ENCODE results near the gene PHAF1. TPM values are rescaled to one million over a fixed set of nuclear protein-coding genes. Genes with fewer than 3 reads are reported as not detected.

The PHAF1 gene
- total and polyA plus RNA-seq, 9 of the 15 experiments (the other 6 are each of a cell fraction or from before 2014, with no cell fraction given) = 5.1 to 25.4 (median 13.8) TPM

- TF ChIP-seq, protein P1, sequence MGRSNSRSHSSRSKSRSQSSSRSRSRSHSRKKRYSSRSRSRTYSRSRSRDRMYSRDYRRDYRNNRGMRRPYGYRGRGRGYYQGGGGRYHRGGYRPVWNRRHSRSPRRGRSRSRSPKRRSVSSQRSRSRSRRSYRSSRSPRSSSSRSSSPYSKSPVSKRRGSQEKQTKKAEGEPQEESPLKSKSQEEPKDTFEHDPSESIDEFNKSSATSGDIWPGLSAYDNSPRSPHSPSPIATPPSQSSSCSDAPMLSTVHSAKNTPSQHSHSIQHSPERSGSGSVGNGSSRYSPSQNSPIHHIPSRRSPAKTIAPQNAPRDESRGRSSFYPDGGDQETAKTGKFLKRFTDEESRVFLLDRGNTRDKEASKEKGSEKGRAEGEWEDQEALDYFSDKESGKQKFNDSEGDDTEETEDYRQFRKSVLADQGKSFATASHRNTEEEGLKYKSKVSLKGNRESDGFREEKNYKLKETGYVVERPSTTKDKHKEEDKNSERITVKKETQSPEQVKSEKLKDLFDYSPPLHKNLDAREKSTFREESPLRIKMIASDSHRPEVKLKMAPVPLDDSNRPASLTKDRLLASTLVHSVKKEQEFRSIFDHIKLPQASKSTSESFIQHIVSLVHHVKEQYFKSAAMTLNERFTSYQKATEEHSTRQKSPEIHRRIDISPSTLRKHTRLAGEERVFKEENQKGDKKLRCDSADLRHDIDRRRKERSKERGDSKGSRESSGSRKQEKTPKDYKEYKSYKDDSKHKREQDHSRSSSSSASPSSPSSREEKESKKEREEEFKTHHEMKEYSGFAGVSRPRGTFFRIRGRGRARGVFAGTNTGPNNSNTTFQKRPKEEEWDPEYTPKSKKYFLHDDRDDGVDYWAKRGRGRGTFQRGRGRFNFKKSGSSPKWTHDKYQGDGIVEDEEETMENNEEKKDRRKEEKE (IDR thresholded peaks at IDR 0.05; ENCODE audit: borderline replicate concordance in 1 of 2, control insufficient read depth in 1 of 2, low read depth in 2 of 2, low read length in 1 of 2) = no peak
- TF ChIP-seq NFXL1 (CRISPR knock-in tag; IDR thresholded peaks at IDR 0.05) (no peak), CC2D1A (IDR thresholded peaks at IDR 0.05) (no peak), KDM2B (CRISPR knock-in tag; IDR thresholded peaks at IDR 0.05) (no peak), ZNF175 (CRISPR knock-in tag; IDR thresholded peaks at IDR 0.05; ENCODE audit: low read depth) (no peak), NFE2 (IDR thresholded peaks at IDR 0.05; ENCODE audit: low read depth) (no peak), RB1 (IDR thresholded peaks at IDR 0.05; ENCODE audit: low read depth) (no peak), NONO (IDR thresholded peaks at IDR 0.05; ENCODE audit: low read depth in 2 of 2, low read length in 1 of 2) (no peak), ZFPM2 (CRISPR knock-in tag; IDR thresholded peaks at IDR 0.05) (no peak), FOXJ3 (CRISPR knock-in tag; IDR thresholded peaks at IDR 0.05) (no peak), MCM5 (IDR thresholded peaks at IDR 0.05; ENCODE audit: low read depth) (no peak), KDM1A (IDR thresholded peaks at IDR 0.05) (no peak)
These were observed 5.7 kb upstream of the PHAF1 start (continued) for GRCh38 chr16:67104061-67104460.

All from K562 (cell line).